ENCODE measurements around the gene KLF3.

Gene KLF3

GRCh38 chr4:38656111-38656510 is 7.9 kb upstream of the KLF3 start:
- no peak for DNase-seq (ENCODE audit: low read depth)

DNA sequence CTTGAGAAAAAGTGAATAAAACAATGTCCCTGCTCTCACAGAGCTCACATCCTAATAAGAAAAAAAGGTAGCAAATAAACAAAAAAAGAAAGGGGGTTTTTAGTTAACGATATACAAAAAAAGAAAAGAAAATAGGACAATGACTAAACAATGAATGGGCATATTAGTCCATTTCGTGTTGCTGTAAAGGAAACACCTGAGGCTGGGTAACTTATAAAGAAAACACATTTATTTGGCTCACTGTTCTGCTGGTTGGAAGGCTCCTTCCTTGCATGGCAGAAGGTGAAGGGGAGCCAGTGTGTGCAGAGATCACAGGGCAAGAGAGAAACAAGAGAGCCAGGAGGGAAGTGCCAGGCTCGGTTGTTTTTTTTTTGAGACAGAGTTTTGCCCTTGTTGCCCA is 4.7 kb upstream of the KLF3 start:
- DNase-seq (ENCODE audit: low read depth) = no peak

GRCh38 chr4:38660838-38661237 is 3.2 kb upstream of the KLF3 start:
- no peak for DNase-seq (ENCODE audit: low read depth)

GRCh38 chr4:38661371-38661770 is 2.6 kb upstream of the KLF3 start:
- no peak for DNase-seq (ENCODE audit: low read depth)

DNA sequence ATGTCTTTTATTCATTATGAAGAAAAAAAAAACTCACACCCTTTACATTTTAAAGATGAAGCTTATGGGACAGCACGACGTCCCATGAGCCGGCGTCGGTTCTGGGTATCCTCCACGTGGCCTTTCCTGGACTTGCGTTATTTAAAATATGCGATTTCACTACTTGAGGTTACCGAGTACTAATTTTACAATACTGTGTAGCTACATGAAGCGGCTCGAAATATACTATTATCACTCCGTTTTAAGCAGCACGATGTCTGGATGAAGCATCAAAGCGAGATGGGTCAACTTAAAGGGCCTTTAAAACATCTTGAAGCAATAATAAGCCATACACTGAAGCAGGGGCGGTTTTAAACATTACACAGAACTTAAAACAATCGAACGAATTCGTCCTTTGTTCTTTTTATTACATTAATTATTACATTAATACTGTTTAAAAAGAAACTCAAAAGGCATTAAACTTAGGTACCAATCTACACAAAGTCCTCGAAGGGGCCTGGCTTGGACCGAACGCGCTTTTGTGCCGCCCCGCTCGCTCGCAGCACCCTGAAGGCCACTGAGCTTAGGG is 1.4 kb upstream of the KLF3 start:
- DNase-seq (ENCODE audit: low read depth) = no peak

- no peak for DNase-seq (ENCODE audit: low read depth)
Measured at GRCh38 chr4:38663090-38663800, 754 bp upstream of the KLF3 start.

DNA sequence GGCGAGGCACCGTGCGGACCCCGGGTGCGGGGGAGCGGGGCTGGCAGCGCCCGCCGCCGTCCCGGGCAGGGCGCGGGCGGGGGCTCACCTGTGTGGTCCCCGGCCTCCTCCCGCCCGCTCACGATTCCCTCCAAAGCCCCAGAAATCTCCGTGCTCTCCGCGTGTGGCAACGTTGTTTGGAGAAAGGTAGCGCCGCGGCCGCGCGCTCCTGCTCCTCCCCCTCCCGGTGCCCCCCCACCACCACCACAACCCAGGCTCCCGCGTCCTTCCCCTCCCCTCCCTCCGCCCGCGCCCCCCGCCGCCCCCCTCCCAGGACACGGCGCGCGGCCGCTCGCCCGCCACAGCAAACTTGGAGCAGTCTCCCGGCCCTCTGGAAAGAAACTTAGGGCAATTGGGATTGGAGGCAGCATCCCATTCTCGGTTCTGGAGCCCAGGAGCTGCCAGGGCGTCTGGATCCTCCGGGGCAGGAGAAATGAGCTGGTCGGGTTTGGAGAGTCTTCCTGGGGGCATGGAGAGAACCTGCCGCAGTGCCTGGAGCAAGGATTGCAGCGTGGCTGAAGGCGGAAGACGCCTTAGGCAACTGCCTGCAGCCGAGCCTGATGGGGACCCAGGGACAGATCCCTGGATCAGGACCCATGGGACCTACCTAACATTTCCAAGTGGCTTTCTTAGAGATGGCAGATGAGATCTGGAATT is 855 bp downstream of the KLF3 start:
- DNase-seq (ENCODE audit: low read depth) = no peak

DNA sequence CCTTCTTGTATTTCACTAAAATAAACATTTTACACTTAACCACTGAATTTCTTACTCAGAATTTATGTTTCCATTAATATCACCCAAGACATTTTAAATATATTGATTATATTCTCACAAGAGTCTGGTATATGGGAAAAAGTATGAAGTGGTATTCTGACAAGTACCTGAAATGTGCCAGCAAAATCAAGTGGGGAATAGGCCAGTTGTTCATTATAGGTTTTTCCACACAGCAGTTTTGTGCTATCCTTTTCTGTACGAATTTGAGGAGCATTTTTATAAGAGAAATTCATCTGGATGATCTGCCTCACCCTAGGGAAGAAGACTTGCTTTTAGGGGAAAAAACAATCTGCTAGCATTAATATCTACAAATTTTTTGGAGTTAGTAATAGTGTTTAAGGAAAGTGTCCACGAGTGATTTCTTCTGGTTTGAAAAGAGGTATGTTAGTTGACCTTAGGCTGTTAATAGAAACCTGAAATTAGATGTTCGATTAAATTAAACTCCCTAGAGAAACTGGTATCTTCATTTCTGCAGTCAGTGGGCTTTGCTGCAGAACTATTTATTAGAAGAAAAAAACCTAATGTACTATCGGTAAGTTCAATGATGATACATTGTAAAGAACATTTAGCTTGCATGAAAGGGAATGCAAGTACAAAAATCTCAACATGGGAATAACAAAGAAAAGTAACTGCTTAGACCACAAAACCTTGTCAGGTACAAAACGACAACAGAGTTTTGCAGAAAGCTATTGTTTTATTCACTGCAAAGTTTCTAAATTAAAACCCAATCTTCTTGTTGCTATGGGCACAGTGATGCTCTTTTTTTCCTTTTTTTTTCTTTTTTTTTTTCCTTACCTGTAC is 1.8 kb downstream of the KLF3 start:
- DNase-seq (ENCODE audit: low read depth) = no peak

DNA sequence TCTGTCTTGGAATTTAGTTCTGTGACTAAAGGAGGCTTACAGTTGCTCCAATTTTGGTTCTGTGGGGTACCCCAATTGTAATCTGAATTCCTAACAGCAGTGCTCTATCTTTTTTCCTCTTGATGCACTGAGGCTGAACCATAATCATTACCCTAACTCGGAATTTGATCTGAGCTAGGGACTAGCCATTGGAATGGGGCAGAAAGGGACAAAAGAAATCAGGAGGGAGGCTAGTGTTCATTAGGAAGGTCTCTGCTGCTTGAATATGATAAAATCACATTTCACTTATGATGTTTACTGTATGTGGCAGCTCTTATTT is 2.7 kb downstream of the KLF3 start:
- DNase-seq (ENCODE audit: low read depth) = no peak

- DNase-seq (ENCODE audit: low read depth) = peak; percentile 93
Measured at GRCh38 chr4:38667085-38667893, 3.3 kb downstream of the KLF3 start.

- no peak for DNase-seq (ENCODE audit: low read depth)
Measured at GRCh38 chr4:38668203-38668971, 4.4 kb downstream of the KLF3 start.

DNA sequence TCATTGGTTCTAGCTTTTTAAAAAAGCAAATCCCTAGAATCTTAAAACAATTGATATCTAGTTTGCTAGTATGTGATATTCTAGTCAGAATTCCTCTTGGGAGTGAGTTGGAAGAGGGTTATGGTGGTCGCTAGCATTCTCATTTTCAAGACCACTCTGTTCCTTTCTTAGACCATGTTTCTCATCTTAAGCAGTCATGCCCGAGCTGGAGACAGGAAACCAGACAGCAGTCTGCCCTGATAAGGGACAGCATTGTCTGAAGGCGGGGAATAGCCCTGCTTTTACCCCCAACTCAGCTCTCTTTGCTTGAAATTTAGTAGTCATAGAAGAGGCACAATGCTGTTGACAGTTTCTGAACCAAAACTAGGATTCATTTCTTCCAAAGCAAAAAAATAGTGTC is 5.2 kb downstream of the KLF3 start:
- no peak for DNase-seq (ENCODE audit: low read depth)

GRCh38 chr4:38670109-38670901 is 6.3 kb downstream of the KLF3 start:
- no peak for DNase-seq (ENCODE audit: low read depth)

- no peak for DNase-seq (ENCODE audit: low read depth)
Measured at GRCh38 chr4:38670939-38671591, 7.1 kb downstream of the KLF3 start.

DNA sequence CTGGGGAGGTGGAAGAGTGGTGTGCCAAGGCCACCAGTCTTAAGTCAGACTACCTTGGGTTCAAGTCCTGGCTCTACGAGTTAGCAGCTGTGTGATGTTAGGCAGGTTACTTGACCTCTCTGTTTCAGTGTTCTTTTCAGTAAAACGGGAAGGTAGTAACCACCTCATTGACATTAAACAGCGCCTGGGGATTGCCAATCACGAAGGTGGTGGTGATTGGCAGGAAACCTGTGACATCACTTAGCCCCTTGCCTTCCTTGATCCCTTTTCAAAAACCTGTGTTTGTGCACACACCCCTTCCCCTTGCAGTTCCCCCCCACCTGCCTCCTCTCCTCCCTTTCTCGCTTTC is 7.6 kb downstream of the KLF3 start:
- no peak for DNase-seq (ENCODE audit: low read depth)

DNA sequence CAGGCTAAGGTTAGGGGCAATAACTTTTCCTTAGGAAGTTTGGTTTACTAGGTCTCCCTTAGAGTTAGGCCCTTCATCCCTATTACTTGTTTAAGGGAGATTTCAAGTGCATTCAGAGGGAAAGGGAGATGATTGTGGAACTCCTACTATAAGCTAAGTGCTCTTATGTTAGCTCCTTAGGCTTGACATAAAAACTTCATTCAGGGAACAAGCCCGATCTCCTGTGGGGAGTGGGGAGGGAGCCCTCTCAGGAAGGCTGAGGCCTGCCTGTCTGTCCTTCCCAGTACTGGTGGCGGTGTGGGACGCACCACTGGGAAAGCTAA is 8.0 kb downstream of the KLF3 start:
- DNase-seq (ENCODE audit: low read depth) = no peak

- DNase-seq (ENCODE audit: low read depth) = no peak
Measured at GRCh38 chr4:38672397-38673129, 8.6 kb downstream of the KLF3 start.

DNA sequence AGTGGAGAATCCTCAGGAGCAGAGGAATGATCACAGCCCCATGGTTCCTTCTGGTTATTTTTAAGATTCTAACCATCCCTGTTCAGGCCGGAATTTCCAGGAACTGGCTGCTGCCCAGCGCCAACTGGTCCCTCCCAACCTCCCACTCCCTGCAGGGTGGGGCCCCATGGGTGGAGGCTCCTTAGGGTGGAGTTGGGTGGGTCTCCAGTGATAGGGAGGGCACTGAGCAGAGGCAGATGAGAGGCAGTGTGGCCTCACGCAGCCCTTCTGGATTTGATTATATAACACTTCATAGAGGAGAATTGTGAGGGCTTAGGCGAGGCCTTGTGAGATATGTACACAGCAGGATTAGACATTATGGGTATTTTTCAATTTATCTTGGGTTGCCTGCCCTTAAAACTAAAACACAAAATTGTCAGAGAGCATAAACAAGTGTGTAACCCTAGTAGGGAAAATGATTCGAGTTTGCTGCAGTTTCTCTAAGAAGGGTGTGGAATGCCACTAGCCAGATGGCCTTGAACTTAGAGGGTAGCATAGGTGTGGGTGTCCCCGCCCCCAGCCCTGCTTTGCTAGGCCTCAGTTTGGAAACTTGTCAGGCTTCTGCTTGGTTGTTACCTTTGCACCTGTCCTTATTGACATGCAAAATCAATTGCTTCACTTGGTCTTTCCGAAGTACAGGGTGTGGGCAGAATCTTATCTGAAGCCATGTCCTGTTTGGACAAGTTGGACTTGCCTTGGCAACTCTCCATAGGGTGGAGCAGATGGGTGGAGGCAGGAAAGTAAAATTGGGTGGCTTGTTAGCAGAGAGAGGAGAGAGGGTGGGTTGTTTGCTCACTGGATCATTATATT is 9.4 kb downstream of the KLF3 start:
- DNase-seq (ENCODE audit: low read depth) = no peak
